GF-D8 (cell line): Measurements from ENCODE around the gene DLX3.

Experiments
- DNase-seq: peaks from one replicate; lab custom pipeline; 2025; lab: John Stamatoyannopoulos, UW

The DLX3 gene

GRCh38 chr17:49957350-49957749 lies 37.7 kb downstream of the DLX3 start:
- DNase-seq: no peak

- DNase-seq: no peak
Measured at GRCh38 chr17:49956780-49957179, 38.2 kb downstream of the DLX3 start.

- DNase-seq: no peak
Measured at GRCh38 chr17:49955157-49955556, 39.9 kb downstream of the DLX3 start.

- DNase-seq: no peak
Measured at GRCh38 chr17:49952912-49953497, 42.0 kb downstream of the DLX3 start.

- no peak for DNase-seq
Measured at GRCh38 chr17:49952209-49952911, 42.7 kb downstream of the DLX3 start.

- DNase-seq: no peak
Measured at GRCh38 chr17:49951362-49952082, 43.5 kb downstream of the DLX3 start.

GRCh38 chr17:49949634-49950033 lies 45.4 kb downstream of the DLX3 start:
- no peak for DNase-seq

GRCh38 chr17:49946964-49947584 lies 48.0 kb downstream of the DLX3 start:
- no peak for DNase-seq

- no peak for DNase-seq
Measured at GRCh38 chr17:49946208-49946607, 48.8 kb downstream of the DLX3 start.

GRCh38 chr17:49944273-49944870 lies 50.7 kb downstream of the DLX3 start:
- no peak for DNase-seq

GRCh38 chr17:49942947-49943346 lies 52.1 kb downstream of the DLX3 start:
- no peak for DNase-seq

GRCh38 chr17:49941427-49941826 lies 53.6 kb downstream of the DLX3 start:
- DNase-seq: no peak
